Activated effector memory CD4-positive, alpha-beta T cell treated with anti-CD3 and anti-CD28 coated beads, Interleukin-2, amount 50 U/mL, for 16 hours (primary cell): ENCODE data around the gene PPP2R1A.

Experiments
- DNase-seq: peaks from one replicate; pipeline ENCODE4 v3.0.0-alpha.2; 2020

The PPP2R1A gene

GRCh38 chr19:52189735-52190486, at the start of gene PPP2R1A:
TSS of gene PPP2R1A (plus strand) at chr19:52190052. CDS start at chr19:52190097, 45 bp downstream.
- DNase-seq, result peak; percentile 99

GRCh38 chr19:52141203-52141602, 48.6 kb upstream of the PPP2R1A start:
- DNase-seq, result no peak

- DNase-seq, result no peak
Measured at GRCh38 chr19:52142001-52142595, 47.8 kb upstream of the PPP2R1A start.

- DNase-seq, result no peak
Measured at GRCh38 chr19:52148256-52148655, 41.6 kb upstream of the PPP2R1A start.

- DNase-seq, result no peak
Measured at GRCh38 chr19:52155596-52156359, 34.1 kb upstream of the PPP2R1A start.

- no peak for DNase-seq
Measured at GRCh38 chr19:52170304-52170703, 19.5 kb upstream of the PPP2R1A start.

- DNase-seq, result no peak
Measured at GRCh38 chr19:52170863-52171320, 19.0 kb upstream of the PPP2R1A start.

- peak; percentile 95 for DNase-seq
Measured at GRCh38 chr19:52171321-52172169, 18.3 kb upstream of the PPP2R1A start, which contains the start of gene ZNF836. TSS of gene ZNF836 (minus strand) at chr19:52171621. CDS start at chr19:52168072, 3,549 bp downstream.

- DNase-seq, result no peak
Measured at GRCh38 chr19:52172347-52172746, 17.5 kb upstream of the PPP2R1A start.

GRCh38 chr19:52176574-52176973, 13.3 kb upstream of the PPP2R1A start:
- no peak for DNase-seq

- DNase-seq, result no peak
Measured at GRCh38 chr19:52187407-52187806, 2.4 kb upstream of the PPP2R1A start.

- DNase-seq, result no peak
Measured at GRCh38 chr19:52188822-52189734, 774 bp upstream of the PPP2R1A start.

GRCh38 chr19:52190487-52191293, 838 bp downstream of the PPP2R1A start:
- DNase-seq, result no peak

GRCh38 chr19:52191389-52191788, 1.5 kb downstream of the PPP2R1A start:
- no peak for DNase-seq

GRCh38 chr19:52191951-52192350, 2.1 kb downstream of the PPP2R1A start:
- DNase-seq, result no peak

GRCh38 chr19:52196256-52196967, 6.6 kb downstream of the PPP2R1A start:
- DNase-seq, result no peak

- no peak for DNase-seq
Measured at GRCh38 chr19:52197964-52198363, 8.1 kb downstream of the PPP2R1A start.

- no peak for DNase-seq
Measured at GRCh38 chr19:52198678-52199077, 8.8 kb downstream of the PPP2R1A start.

- no peak for DNase-seq
Measured at GRCh38 chr19:52200044-52200443, 10.2 kb downstream of the PPP2R1A start.
